Activated T-helper 17 cell treated with anti-CD3 and anti-CD28 coated beads, Interleukin-2, amount 50 U/mL, for 72 hours (primary cell): ENCODE results near the gene SHC4. TPM values are rescaled to one million over a fixed set of nuclear protein-coding genes. Genes with fewer than 3 reads are reported as not detected.
"Not testable (repeated sequence)": the region's sequence is repeated elsewhere in the genome, so short reads cannot be mapped to it uniquely, and the experiment has no call there.

Experiments
- ATAC-seq: fragments of 150-1000 bp; cut with Tn5 transposase; replicated peaks from 2 replicates; pipeline ENCODE4 v1.10.0; 2021; ENCODE audit warnings: mild to moderate bottlenecking, moderate library complexity
- H3K27ac Mint-ChIP-seq: one replicate; pipeline ENCODE4 v1.8.0; 2022; ENCODE audit warnings: mixed read lengths
- H3K27me3 Mint-ChIP-seq: one replicate; pipeline ENCODE4 v1.8.0; 2022; ENCODE audit warnings: mixed read lengths
- H3K36me3 Mint-ChIP-seq: one replicate; pipeline ENCODE4 v1.8.0; 2022; ENCODE audit warnings: low read depth, mild to moderate bottlenecking, mixed read lengths
- H3K4me1 Mint-ChIP-seq: one replicate; pipeline ENCODE4 v1.8.0; 2022; ENCODE audit warnings: mixed read lengths
- H3K4me3 Mint-ChIP-seq: one replicate; pipeline ENCODE4 v1.8.0; 2022; ENCODE audit warnings: mild to moderate bottlenecking, mixed read lengths
- H3K9me3 Mint-ChIP-seq: one replicate; pipeline ENCODE4 v1.8.0; 2022; ENCODE audit warnings: mixed read lengths
- total RNA-seq, 2 donors: library from RNA; stranded (reverse); gene quantifications; one replicate each; pipeline ENCODE4 v1.2.3, GENCODE V29; 2022

SHC4 gene
- total RNA-seq, 2 donors from 2014 or later, result 1.0 TPM

GRCh38 chr15:48869966-48870365 is 93.8 kb downstream of the SHC4 start:
- no peaks in the 10 kb centered on the region for H3K9me3 Mint-ChIP-seq
- H3K27me3 Mint-ChIP-seq, result peaks cover 31% of the 10 kb centered on the region
- H3K27ac Mint-ChIP-seq, result no peak overlapping the region
- ATAC-seq, result no peak
- no peak overlapping the region for H3K4me3 Mint-ChIP-seq
- H3K36me3 Mint-ChIP-seq, result no peaks in the 10 kb centered on the region
- H3K4me1 Mint-ChIP-seq, result no peaks in the 10 kb centered on the region

DNA sequence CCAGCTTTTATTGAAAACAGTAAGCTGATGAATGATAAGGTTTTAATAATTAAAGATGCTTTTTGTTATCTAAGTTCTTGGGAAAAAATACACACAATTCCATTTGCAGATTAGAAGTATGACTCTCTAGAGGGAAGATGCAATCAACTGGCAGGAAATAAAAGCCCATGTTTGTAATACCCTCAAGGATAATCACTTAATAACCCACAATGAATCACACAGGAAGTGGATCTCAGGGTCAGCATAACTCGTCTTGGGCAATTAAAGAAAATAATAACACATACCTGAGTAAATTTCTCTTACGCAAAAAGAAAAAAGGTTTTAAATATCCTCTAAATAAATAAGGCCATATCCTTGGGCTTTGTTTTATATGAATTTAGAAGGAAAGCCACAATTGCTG is 95.2 kb downstream of the SHC4 start:
- no peaks in the 10 kb centered on the region for H3K9me3 Mint-ChIP-seq

GRCh38 chr15:48868023-48868422 is 95.7 kb downstream of the SHC4 start:
- Mint-ChIP-seq H3K27ac (no peak overlapping the region), H3K4me3 (no peak overlapping the region), H3K36me3 (no peaks in the 10 kb centered on the region), H3K9me3 (no peaks in the 10 kb centered on the region), H3K4me1 (no peaks in the 10 kb centered on the region), H3K27me3 (peaks cover 21% of the 10 kb centered on the region)
- no peak for ATAC-seq

More for the DNA sequence above, 95.2 kb downstream of the SHC4 start:
- H3K4me3 Mint-ChIP-seq, result no peak overlapping the region
- peaks cover 23% of the 10 kb centered on the region for H3K27me3 Mint-ChIP-seq
- H3K27ac Mint-ChIP-seq, result no peak overlapping the region
- no peak for ATAC-seq
- no peaks in the 10 kb centered on the region for H3K36me3 Mint-ChIP-seq
- no peaks in the 10 kb centered on the region for H3K4me1 Mint-ChIP-seq

GRCh38 chr15:48866141-48866563 is 97.6 kb downstream of the SHC4 start:
- no peak overlapping the region for H3K27ac Mint-ChIP-seq
- no peak overlapping the region for H3K4me3 Mint-ChIP-seq
- H3K4me1 Mint-ChIP-seq, result peaks cover 5% of the 10 kb centered on the region
- no peaks in the 10 kb centered on the region for H3K36me3 Mint-ChIP-seq
- ATAC-seq, result no peak
- H3K27me3 Mint-ChIP-seq, result peaks cover 11% of the 10 kb centered on the region
- no peaks in the 10 kb centered on the region for H3K9me3 Mint-ChIP-seq

- Mint-ChIP-seq H3K4me3 (no peak overlapping the region), H3K27ac (no peak overlapping the region), H3K36me3 (no peaks in the 10 kb centered on the region), H3K9me3 (no peaks in the 10 kb centered on the region), H3K4me1 (peaks cover 5% of the 10 kb centered on the region), H3K27me3 (peaks cover 7% of the 10 kb centered on the region)
- no peak for ATAC-seq
Measured at GRCh38 chr15:48865370-48866079, 98.2 kb downstream of the SHC4 start.

GRCh38 chr15:48862705-48863104 is 101.0 kb downstream of the SHC4 start:
- no peaks in the 10 kb centered on the region for H3K36me3 Mint-ChIP-seq

DNA sequence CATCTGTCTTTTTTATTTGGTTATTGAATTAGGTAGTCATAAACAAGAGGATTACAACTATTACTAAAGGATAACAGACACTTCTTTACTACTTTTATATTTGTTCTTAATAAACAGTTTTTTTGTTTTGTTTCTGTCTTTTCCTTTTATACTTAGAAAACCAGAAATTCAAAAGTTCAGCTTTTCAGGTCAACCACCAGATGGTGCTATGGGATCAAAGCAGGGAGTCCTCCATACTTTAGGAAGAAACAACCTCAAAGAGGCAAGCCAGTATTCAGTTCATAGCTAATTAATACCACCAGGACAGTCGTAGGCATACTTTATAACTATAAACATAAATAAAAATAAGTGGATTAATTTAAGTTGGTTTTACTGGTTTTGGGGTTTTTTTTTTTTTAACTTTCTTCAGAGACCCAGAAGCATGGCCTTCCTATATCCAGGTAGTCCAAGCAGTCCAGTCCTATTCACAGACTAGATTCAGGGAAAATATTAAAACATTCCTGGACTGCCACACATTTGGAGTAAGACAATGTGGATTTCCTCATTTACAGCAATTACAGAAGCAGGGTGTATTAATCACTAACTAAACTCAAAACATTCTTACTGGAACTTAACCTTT is 101.8 kb downstream of the SHC4 start:
- H3K27me3 Mint-ChIP-seq, result peaks cover 7% of the 10 kb centered on the region
- peak; percentile 75 for ATAC-seq
- peak overlapping the region; percentile 0 for H3K27ac Mint-ChIP-seq
- no peak overlapping the region for H3K4me3 Mint-ChIP-seq
- H3K36me3 Mint-ChIP-seq, result no peaks in the 10 kb centered on the region
- H3K9me3 Mint-ChIP-seq, result no peaks in the 10 kb centered on the region
- peaks cover 5% of the 10 kb centered on the region for H3K4me1 Mint-ChIP-seq

More at GRCh38 chr15:48862705-48863104, 101.0 kb downstream of the SHC4 start:
- Mint-ChIP-seq H3K27me3 (peaks cover 7% of the 10 kb centered on the region), H3K9me3 (no peaks in the 10 kb centered on the region), H3K4me1 (peaks cover 5% of the 10 kb centered on the region), H3K4me3 (no peak overlapping the region), H3K27ac (peak overlapping the region; percentile 44)
- ATAC-seq, result peak; percentile 79

DNA sequence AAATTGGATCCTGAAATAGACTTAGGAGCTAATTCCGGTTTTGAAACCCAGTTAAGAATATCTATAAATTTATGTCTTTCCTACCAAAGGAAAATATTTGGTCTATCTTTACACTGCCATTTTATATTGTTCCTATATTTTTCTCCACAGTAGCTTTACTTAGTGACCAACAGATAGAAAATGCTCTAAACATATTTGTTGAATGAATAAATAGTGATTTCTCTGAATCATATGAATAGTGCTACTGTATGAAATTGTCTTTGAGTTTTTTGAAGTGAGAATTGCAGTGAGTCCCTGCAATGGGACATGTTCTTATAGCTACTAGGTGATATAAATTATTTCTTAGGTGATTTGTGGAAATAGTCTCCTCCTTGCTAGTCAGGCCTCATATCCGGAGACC is 104.3 kb downstream of the SHC4 start:
- no peaks in the 10 kb centered on the region for H3K9me3 Mint-ChIP-seq

DNA sequence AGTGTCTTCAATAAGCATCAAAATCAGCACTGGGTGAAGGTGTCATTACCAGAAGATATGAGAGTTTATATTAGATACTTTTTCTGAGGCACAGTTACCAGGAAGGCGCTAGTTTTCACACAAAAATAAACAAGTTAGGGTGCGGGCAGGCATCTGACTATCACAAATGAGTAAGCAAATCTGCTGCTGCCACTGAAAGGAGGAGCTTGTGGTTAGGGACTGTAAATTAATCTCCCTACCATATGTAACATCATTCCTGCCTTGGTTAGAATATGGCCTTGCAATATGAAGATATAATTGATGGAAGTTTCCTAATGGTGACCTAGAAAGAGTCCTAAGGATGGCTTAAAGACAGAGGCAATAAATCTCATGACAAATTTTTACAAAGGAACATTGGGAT is 105.3 kb downstream of the SHC4 start:
- peaks cover 5% of the 10 kb centered on the region for H3K4me1 Mint-ChIP-seq
- ATAC-seq, result peak; percentile 51
- no peak overlapping the region for H3K4me3 Mint-ChIP-seq
- H3K36me3 Mint-ChIP-seq, result no peaks in the 10 kb centered on the region
- no peak overlapping the region for H3K27ac Mint-ChIP-seq
- no peaks in the 10 kb centered on the region for H3K9me3 Mint-ChIP-seq
- no peaks in the 10 kb centered on the region for H3K27me3 Mint-ChIP-seq

More for the DNA sequence above, 104.3 kb downstream of the SHC4 start:
- Mint-ChIP-seq H3K27me3 (no peaks in the 10 kb centered on the region), H3K4me3 (no peak overlapping the region), H3K27ac (no peak overlapping the region), H3K36me3 (no peaks in the 10 kb centered on the region), H3K4me1 (peaks cover 5% of the 10 kb centered on the region)
- ATAC-seq, result no peak

GRCh38 chr15:48856942-48857341 is 106.8 kb downstream of the SHC4 start:
- no peak for ATAC-seq
- H3K4me1 Mint-ChIP-seq, result no peaks in the 10 kb centered on the region
- H3K9me3 Mint-ChIP-seq, result no peaks in the 10 kb centered on the region
- H3K27me3 Mint-ChIP-seq, result peaks cover under 1% of the 10 kb centered on the region
- H3K36me3 Mint-ChIP-seq, result no peaks in the 10 kb centered on the region
- H3K4me3 Mint-ChIP-seq, result no peak overlapping the region
- no peak overlapping the region for H3K27ac Mint-ChIP-seq

DNA sequence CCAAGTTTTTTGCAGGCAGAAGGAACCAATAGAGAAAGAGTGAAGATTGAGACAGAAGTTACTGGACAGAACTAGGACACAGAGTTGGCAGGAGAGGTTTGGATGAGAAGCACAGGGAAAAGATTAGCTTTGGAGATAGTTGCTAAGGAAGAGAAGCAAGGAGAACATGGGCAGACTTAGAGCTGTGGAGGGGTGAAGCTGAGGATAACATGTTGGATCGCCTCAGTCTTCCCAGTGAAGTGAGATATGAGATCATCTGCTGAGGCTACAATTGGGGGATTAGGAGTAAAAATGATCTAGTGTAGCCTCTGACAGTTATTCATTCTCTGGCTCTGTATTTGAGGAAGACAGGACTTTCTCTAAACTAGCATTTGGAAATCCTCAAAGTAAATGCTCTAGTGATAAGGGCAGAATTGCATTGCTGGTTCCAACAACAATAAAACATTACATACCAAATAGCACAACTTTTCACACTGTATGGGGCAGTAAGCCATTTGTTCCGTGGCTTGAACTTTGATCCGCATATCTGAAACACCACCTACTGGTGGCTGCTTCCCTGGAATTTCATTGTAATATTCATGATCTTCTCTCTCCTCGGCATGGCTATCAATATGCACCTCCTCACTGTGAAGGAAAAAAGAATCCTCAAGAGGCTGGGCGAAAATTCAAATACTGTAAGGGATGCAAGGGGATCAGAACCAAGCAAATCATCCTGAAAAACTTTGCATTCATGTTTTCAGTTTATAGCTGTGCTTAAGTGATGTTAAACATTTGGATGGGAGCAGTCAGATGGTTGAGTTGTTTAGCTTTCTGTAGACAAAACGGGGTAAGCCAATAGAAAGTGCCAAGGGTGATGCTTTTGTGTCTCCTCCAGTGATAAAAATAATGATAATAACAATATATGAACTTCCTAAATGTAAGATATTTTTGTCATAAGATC is 107.9 kb downstream of the SHC4 start:
- Mint-ChIP-seq H3K36me3 (no peaks in the 10 kb centered on the region), H3K9me3 (no peaks in the 10 kb centered on the region), H3K4me1 (no peaks in the 10 kb centered on the region), H3K4me3 (no peak overlapping the region), H3K27ac (no peak overlapping the region), H3K27me3 (peaks cover 4% of the 10 kb centered on the region)
- no peak for ATAC-seq

DNA sequence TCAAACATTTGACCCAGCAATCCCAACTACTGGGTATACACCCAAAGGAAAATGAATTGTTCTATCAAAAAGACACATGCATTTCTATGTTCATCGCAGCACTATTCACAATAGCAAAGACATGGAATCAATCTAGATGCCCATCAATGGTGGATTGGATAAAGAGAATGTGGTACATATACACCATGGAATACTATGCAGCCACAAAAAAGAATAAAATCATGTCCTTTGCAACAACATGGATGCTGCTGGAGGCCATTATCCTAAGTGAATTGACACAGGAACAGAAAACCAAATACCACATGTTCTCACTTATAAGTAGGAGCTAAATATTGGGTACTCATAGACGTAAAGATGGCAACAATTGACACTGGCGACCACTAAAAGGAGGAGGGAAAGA is 109.3 kb downstream of the SHC4 start:
- not testable (repeated sequence) for H3K4me3 Mint-ChIP-seq, H3K9me3 Mint-ChIP-seq, ATAC-seq, H3K27me3 Mint-ChIP-seq, H3K36me3 Mint-ChIP-seq, H3K4me1 Mint-ChIP-seq, H3K27ac Mint-ChIP-seq

DNA sequence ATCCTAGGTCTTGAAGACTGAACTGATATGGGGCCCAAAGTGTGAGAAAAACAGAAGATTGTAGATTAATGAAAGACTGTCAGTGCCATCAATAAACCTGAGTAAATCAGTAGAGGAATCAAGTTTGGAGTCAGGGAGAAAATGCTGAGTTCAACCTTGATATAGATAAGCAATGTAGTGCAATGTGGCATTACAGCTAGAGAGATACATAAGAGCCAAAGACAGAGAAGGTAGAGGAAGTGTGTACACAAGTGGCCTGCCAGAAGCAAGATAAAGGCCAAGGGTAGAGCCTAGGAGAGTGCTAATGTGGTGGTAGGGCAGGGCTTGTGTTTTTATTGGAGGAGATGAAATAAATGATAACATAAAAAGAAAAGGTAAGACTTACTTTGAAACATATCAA is 111.8 kb downstream of the SHC4 start:
- no peak overlapping the region for H3K4me3 Mint-ChIP-seq
- peaks cover 12% of the 10 kb centered on the region for H3K27me3 Mint-ChIP-seq
- no peak overlapping the region for H3K27ac Mint-ChIP-seq
- H3K36me3 Mint-ChIP-seq, result no peaks in the 10 kb centered on the region
- ATAC-seq, result no peak
- H3K4me1 Mint-ChIP-seq, result no peaks in the 10 kb centered on the region
- no peaks in the 10 kb centered on the region for H3K9me3 Mint-ChIP-seq

- no peak for ATAC-seq
Measured at GRCh38 chr15:48850648-48851047, 113.1 kb downstream of the SHC4 start.

More at GRCh38 chr15:48850648-48851047, 113.1 kb downstream of the SHC4 start:
- H3K27ac Mint-ChIP-seq, result no peak overlapping the region
- H3K36me3 Mint-ChIP-seq, result no peaks in the 10 kb centered on the region
- no peak overlapping the region for H3K4me3 Mint-ChIP-seq
- H3K4me1 Mint-ChIP-seq, result no peaks in the 10 kb centered on the region
- H3K9me3 Mint-ChIP-seq, result no peaks in the 10 kb centered on the region
- H3K27me3 Mint-ChIP-seq, result peaks cover 12% of the 10 kb centered on the region
